NCI-H1092 (cell line): Measurements from ENCODE around the gene RAB7B.

ENCODE experiments used
- DNase-seq: peaks from one replicate; lab custom pipeline; 2025; lab: John Stamatoyannopoulos, UW

RAB7B gene

DNA sequence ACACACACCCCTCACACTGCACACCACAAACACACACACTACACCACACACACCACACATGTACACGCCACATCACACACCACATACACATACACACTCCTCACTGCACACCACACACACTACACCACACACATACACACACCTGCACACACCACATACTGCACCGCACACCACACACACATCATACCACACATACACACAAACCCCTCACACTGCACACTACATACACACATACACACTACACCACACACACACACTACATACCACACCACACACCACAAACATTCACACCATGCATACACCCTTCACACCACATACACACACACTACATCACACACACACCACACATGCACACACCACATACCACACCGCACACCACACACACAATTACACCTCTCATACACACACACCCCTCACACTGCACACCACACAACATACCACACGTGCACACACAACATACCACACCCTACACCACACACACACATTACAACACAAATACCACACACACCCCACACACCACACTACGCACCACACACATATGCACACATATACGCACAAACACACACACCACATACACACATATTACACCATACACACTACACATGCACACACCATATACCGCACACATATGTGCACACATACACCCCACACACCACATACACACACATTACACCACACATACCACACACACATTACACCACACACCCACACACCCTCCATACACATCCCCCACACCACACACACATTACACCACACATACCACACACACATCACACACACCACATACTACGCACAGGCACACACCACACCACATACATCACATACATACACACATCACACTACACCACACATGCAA is 29.6 kb downstream of the RAB7B start:
- no peak for DNase-seq

DNA sequence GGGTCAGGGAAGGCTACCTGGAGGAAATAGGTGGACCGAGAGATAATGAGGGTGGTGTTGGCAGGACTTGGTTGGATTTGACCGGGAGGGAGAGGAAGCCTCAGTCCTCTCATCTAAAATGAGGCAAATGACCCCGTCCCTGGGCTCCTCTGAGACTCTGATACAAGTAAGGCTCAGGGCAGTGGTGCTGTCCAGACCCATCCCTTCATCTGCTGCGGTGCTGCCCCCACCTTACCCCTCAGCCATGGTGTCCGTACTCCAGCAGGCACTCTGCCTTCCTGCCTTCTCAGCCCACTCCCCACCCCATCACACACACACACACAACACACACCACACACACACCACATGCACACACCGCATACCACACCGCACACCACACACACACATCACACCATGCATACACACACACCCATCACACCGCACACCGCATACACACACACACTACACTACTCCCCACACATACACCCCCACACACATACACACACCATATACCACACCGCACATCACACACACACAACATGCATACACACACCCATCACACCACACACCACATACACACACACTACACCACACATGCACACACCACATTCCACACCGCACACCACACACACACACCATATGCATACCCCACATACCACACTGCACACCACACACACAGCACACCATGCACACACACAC is 30.6 kb downstream of the RAB7B start:
- no peak for DNase-seq

GRCh38 chr1:205972081-205972480 is 31.1 kb downstream of the RAB7B start:
- no peak for DNase-seq

- no peak for DNase-seq
Measured at GRCh38 chr1:205971082-205971481, 32.1 kb downstream of the RAB7B start.

- no peak for DNase-seq
Measured at GRCh38 chr1:205970486-205970885, 32.7 kb downstream of the RAB7B start.

GRCh38 chr1:205969229-205969628 is 34.0 kb downstream of the RAB7B start:
- no peak for DNase-seq

GRCh38 chr1:205967554-205968335 is 35.5 kb downstream of the RAB7B start:
- no peak for DNase-seq

GRCh38 chr1:205965036-205965884 is 37.9 kb downstream of the RAB7B start:
- peak; percentile 99 for DNase-seq

DNA sequence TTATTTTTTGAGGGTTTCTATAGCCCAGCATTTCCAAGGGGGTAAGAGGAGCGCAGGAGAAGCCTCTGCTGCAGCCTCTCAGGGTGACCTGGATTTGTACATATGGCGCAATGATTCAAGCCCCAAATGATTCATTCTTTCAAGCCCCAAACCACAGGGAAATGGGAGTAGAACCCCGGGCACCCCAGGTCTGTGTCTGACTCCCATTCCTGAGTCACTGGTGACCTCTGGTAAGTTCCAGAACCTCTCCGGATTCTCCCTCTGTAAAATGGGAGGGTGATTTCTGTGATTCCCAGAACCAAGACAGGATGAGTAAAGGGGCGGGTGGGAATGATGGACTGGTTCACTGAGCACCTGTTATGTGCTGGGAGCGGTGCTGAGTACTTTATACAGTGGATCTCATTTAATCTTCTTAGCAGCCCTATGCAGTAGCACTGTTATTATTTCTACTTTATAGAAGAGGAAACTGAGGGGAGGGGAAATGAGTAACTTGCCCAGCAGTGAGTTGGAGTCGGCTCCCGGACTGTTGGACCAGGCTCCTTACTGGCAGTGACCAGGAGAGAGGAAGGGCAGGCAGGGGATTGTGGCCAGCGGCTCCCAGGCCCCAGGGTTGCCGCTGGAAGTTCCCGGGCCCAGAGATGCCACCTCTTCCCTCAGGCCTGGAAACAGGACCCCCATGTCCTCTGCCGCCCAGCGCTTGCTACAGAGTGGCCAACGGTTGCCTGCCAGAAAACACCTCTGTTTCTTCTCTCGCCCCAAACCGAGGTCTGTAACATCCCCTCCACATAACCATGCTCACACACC is 39.6 kb downstream of the RAB7B start:
- no peak for DNase-seq

DNA sequence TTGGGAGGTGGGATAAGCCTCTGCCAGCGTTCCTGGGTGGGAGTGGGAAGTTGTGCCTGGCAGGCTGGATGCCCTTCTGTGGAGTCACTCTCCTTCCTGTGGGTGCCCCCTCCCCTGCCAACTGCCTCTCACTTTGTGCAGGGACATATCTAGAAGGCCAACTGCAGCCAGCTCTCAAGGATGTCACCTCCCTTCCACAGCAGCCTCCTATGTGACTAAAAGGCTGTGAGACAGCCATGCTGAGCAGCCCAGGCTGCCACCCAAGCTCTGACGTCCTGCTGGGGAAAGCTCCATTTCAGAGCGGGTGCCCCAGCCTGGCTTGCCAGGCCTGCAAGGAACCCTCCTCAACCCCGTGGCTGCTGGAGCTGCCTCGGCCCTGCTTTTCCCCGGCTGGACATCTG is 40.4 kb downstream of the RAB7B start:
- DNase-seq, result no peak

GRCh38 chr1:205961991-205962820 is 41.0 kb downstream of the RAB7B start:
- peak; percentile 34 for DNase-seq

GRCh38 chr1:205961405-205961804 is 41.8 kb downstream of the RAB7B start:
- DNase-seq, result no peak

DNA sequence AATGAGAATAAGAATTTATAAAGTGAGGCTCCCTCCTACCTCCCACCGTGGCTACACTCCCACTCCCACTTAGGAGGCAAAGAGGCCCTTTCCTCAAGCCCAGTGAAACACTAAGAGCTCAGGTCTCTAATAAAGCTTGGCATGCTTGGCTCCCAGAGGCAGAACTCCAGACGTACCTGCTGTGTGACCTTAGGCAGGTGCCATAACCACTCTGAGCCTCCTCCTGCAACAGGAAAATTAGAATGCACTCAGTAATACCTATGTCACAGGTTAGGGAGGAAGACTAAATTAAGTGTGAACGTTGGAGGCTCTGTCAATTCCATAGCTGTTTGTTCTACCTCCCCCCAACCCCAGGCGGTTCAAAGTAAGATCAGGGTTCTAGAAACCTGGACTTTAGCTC is 43.4 kb downstream of the RAB7B start:
- DNase-seq, result no peak

GRCh38 chr1:205955499-205955898 is 47.7 kb downstream of the RAB7B start:
- no peak for DNase-seq

GRCh38 chr1:205954819-205955404 is 48.3 kb downstream of the RAB7B start:
- DNase-seq, result peak; percentile 64

DNA sequence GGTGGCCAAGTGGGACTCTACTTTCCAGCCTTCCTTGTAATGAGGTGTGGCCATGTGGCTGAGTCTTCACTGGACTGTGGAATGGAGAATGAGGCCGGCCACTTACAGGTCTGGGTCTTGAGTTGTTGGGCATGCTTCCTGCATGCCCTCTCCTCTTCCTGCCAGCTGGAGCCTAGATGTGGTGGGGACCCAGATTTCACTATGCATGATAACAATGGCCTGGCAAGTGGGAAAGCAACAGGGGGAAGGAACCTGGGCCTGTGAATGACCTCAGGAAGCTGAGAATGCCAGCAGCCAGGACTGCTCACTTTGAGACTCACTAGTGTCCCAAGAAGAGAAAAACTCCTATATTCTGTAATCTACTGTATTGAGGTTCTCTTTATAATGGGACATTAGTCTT is 51.4 kb downstream of the RAB7B start:
- no peak for DNase-seq

DNA sequence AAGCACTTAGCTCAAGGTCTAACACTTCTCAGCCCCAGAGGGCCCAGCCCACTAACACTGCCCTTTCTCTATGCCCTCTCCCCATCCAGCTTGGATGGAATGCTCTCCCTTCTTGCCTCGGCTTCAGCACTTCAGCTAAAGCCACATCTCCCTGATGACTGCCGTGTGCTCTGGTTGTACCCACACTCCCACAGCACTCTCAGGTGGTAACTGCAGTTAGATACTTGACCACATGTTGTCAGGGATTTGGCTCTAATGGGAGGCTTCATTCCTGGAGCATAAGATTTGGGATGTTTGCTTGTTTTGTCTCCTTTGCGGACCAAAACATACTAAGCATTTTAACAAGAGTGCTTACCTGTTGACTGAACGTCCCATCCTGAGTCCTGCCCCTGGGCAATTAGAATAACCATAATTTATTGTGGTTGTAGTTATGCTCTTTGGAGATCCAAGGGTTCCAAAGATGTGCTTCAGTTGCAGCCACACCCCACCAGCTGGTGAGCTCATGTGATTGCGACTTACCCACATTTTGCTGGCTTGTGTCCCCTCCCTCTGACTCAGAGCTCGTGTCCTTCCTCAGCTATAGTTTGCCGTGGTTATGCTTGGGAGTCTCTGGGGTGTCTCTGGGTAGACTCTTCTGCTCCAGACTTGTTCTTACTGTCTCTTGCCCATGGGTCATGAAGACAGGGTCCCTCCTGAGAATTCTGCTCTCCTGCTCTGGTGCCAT is 52.2 kb downstream of the RAB7B start:
- no peak for DNase-seq

DNA sequence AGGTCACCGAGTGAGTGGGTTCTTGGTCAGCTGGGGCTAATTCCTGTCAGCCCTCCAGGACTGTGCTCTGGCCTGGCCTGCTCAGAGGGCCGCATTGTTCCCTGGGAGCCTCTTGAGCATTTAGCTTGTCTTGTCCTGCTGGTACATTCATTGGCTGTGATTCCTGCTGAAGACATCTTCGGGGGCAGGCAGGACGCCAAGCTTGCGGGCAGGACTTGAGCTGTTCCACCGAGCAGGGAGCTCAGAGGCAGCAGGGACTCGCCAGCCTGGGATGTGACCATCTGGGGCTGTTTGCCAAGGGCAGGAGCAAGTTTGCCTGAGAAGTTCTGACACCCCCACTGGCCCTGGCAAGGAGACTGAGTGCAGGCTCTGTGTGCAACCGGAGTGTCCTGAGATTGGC is 52.9 kb downstream of the RAB7B start:
- DNase-seq, result no peak

DNA sequence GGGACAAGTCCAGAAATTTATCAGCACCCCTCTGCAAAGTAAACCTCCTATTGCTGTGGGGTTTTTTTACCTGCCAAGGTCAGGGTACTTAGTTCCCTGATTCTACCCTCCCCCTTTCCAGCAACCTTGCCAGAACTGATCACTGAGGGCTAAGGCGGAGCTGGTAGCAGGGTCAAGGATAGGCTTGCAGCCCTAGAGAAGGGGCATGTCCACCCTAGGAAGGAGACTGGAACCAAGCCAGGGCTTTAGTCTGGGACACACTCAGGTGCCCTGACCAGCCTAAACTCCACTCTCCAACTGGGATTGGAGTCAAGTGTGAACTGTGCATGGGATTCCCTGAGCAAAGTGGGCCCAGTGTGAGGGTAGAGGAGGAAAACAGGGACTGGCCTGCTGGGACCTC is 53.4 kb downstream of the RAB7B start:
- DNase-seq, result no peak
